Neural progenitor cell (in vitro differentiated cells): Measurements from ENCODE around the gene ITGA6. TPM values are rescaled to one million over a fixed set of nuclear protein-coding genes. Genes with fewer than 3 reads are reported as not detected.

Experiments used
- DNase-seq: peaks from one replicate; pipeline ENCODE4 v3.0.0-alpha.2; 2016; ENCODE audit warnings: low spot score
- H2AFZ ChIP-seq: fragments of 200-600 bp; sonication (generic); replicated peaks from 2 replicates; pipeline ENCODE4 v1.6.1; 2016; ENCODE audit warnings: antibody characterized with exemption
- H3F3A ChIP-seq: fragments of 200-600 bp; sonication (generic); 2 replicates; pipeline ENCODE4 v1.6.1; 2016; ENCODE audit warnings: antibody characterized with exemption, low read depth
- H3K27ac ChIP-seq: fragments of 200-600 bp; sonication (generic); 2 replicates; pipeline ENCODE4 v1.5.1; 2016; ENCODE audit warnings: mild to moderate bottlenecking
- H3K27me3 ChIP-seq: fragments of 200-600 bp; sonication (generic); 2 replicates; pipeline ENCODE4 v1.6.1; 2016; ENCODE audit warnings: mild to moderate bottlenecking, moderate library complexity
- H3K36me3 ChIP-seq: fragments of 200-600 bp; sonication (generic); 2 replicates; pipeline ENCODE4 v1.5.1; 2016
- H3K4me1 ChIP-seq: fragments of 200-600 bp; sonication (generic); 2 replicates; pipeline ENCODE4 v1.6.1; 2016; ENCODE audit warnings: mixed run types
- H3K4me2 ChIP-seq: fragments of 200-600 bp; sonication (generic); 2 replicates; pipeline ENCODE4 v1.6.1; 2016
- H3K4me3 ChIP-seq: fragments of 200-600 bp; sonication (generic); 2 replicates; pipeline ENCODE4 v1.5.1; 2016
- H3K79me2 ChIP-seq: fragments of 200-600 bp; sonication (generic); 2 replicates; pipeline ENCODE4 v1.6.1; 2016; ENCODE audit warnings: low read depth
- H3K9ac ChIP-seq: fragments of 200-600 bp; sonication (generic); 2 replicates; pipeline ENCODE4 v1.6.1; 2016
- H3K9me3 ChIP-seq: fragments of 200-600 bp; sonication (generic); 2 replicates; pipeline ENCODE4 v1.5.1; 2016; ENCODE audit warnings: low read depth
- H4K20me1 ChIP-seq: fragments of 200-600 bp; sonication (generic); 2 replicates; pipeline ENCODE4 v1.6.1; 2016; ENCODE audit warnings: low read depth
- H3K27ac Mint-ChIP-seq: 3 replicates; pipeline ENCODE4 v1.8.0; 2021; ENCODE audit warnings: mixed read lengths
- H3K27me3 Mint-ChIP-seq: 2 replicates; pipeline ENCODE4 v1.8.0; 2022; ENCODE audit warnings: low read depth, mild to moderate bottlenecking, inconsistent platforms, moderate library complexity, mixed read lengths; ENCODE audit not compliant: insufficient read depth
- H3K36me3 Mint-ChIP-seq: 3 replicates; pipeline ENCODE4 v1.8.0; 2021; ENCODE audit warnings: mixed read lengths
- H3K4me1 Mint-ChIP-seq: 3 replicates; pipeline ENCODE4 v1.8.0; 2021; ENCODE audit warnings: mixed read lengths
- H3K4me3 Mint-ChIP-seq: 3 replicates; pipeline ENCODE4 v1.8.0; 2021; ENCODE audit warnings: mild to moderate bottlenecking, moderate library complexity, mixed read lengths
- H3K9me3 Mint-ChIP-seq: 3 replicates; pipeline ENCODE4 v1.8.0; 2020; ENCODE audit warnings: mixed read lengths
- CTCF ChIP-seq: fragments of 200-600 bp; sonication (generic); IDR thresholded peaks from 2 replicates; pipeline ENCODE4 v1.5.1; 2017; ENCODE audit warnings: antibody characterized with exemption, mild to moderate bottlenecking
- EZH2 ChIP-seq: fragments of 200-600 bp; sonication (generic); IDR thresholded peaks from 2 replicates; pipeline ENCODE4 v1.6.1; 2017; ENCODE audit warnings: antibody characterized with exemption, mild to moderate bottlenecking, moderate library complexity
- EZH2phosphoT487 ChIP-seq: fragments of 200-600 bp; sonication (generic); IDR thresholded peaks from 2 replicates; pipeline ENCODE4 v1.6.1; 2017; ENCODE audit warnings: antibody characterized with exemption
- total RNA-seq: library from RNA; depleted of rRNA; stranded (reverse); fragments of >200 nt; gene quantifications from 2 replicates; pipeline ENCODE4 v1.2.3, GENCODE V29; 2015; ENCODE audit warnings: low replicate concordance

Gene ITGA6
- total RNA-seq, 1 donor from 2014 or later, result 161 TPM

DNA sequence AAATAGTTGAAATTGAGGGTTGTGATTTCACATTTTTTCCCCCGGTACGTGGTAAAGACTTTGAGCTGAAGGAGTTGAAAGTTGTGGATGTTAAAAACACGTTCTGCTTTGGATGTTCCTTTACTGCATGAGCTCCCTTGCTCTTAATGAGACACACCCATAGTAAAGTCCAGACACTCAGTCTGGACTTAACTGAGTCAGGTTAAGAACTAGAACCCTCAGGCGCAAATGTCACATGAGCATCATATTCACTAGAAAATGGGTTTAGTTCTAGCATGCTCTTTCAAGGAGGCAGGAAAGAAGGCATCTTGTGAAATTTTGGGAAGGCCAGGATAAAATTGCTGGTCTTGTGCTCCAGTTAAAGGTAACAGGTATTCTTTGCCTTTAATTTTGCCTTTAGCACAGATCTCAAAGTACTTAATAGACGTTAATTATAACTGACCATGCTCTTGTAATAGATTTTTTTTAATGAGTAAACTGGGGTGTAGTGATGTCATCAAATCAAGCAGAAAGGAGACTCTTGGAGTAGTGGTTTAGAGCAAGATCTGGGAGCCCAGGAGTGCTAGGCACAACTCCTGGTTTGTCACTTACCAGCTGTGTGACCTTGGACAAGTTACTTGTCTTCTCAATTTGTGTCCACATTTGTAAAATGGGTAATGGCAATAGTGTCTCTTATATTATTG is 20.6 kb downstream of the ITGA6 start:
- H3K9me3 Mint-ChIP-seq, result peaks cover 17% of the 10 kb centered on the region
- H3K9ac ChIP-seq, result no peak overlapping the region
- H3K27me3 Mint-ChIP-seq, result peaks cover 7% of the 10 kb centered on the region
- H3K27ac ChIP-seq, result no peak overlapping the region
- H3K4me3 Mint-ChIP-seq, result no peak overlapping the region
- H3K4me3 ChIP-seq, result no peak overlapping the region
- no peaks in the 10 kb centered on the region for H3K9me3 ChIP-seq
- peaks cover 9% of the 10 kb centered on the region for H3K4me1 Mint-ChIP-seq
- peaks cover 23% of the 10 kb centered on the region for H3K36me3 Mint-ChIP-seq
- H3K27ac Mint-ChIP-seq, result no peak overlapping the region
- H3F3A ChIP-seq, result no peaks in the 10 kb centered on the region
- H3K27me3 ChIP-seq, result no peaks in the 10 kb centered on the region
- TF ChIP-seq CTCF, result no peak
- TF ChIP-seq EZH2phosphoT487, result no peak
- TF ChIP-seq EZH2, result no peak
- H3K79me2 ChIP-seq, result peaks cover 96% of the 10 kb centered on the region
- peaks cover 23% of the 10 kb centered on the region for H4K20me1 ChIP-seq
- H2AFZ ChIP-seq, result no peak overlapping the region
- H3K4me2 ChIP-seq, result no peak overlapping the region
- no peak for DNase-seq
- H3K4me1 ChIP-seq, result peaks cover 15% of the 10 kb centered on the region
- no peaks in the 10 kb centered on the region for H3K36me3 ChIP-seq

DNA sequence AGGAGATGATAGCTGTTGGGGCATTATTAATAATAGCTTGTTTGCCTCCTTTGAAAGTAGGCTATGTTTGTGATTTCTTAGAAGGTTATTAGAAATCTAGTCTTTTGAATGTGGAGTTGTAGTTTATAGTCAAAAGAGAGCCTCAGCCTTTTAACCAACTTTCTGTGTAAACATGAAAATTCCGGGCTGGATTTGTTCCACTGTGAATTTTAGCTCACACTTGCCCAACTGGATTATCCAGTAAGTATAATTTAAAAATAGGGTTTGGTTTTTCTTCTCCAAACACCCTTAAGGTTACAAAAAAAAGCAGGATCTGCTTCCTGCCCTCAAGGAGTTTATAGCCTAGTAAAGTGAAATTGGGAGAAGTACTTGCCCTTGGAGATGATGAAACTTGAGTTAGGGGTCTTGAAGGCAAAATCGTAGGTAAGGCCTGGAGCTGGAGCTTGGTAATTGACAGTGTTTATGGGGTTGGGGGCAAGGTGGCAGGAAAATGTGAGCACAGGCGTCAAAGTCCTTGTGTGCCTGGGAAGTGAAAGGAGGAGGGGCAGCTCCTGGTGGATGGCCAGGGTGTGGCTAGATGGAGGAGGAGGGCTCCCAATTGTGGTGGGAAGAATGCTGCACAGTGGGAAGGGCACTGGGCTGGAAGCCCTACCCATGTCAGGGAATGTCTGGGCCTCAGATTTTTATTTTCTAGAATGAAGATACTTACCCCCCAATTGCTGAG is 21.3 kb downstream of the ITGA6 start:
- H4K20me1 ChIP-seq, result peaks cover 19% of the 10 kb centered on the region
- peaks cover 19% of the 10 kb centered on the region for H3K36me3 Mint-ChIP-seq
- H3K27ac ChIP-seq, result no peak overlapping the region
- H3K9ac ChIP-seq, result no peak overlapping the region
- no peaks in the 10 kb centered on the region for H3K27me3 ChIP-seq
- no peak overlapping the region for H3K4me2 ChIP-seq
- H3K79me2 ChIP-seq, result peaks cover 96% of the 10 kb centered on the region
- no peaks in the 10 kb centered on the region for H3K9me3 ChIP-seq
- H3K27ac Mint-ChIP-seq, result no peak overlapping the region
- H3K4me3 Mint-ChIP-seq, result no peak overlapping the region
- H3K4me3 ChIP-seq, result no peak overlapping the region
- peaks cover 20% of the 10 kb centered on the region for H3K4me1 ChIP-seq
- H3K4me1 Mint-ChIP-seq, result peaks cover 11% of the 10 kb centered on the region
- TF ChIP-seq EZH2phosphoT487, result no peak
- no peak for TF ChIP-seq CTCF
- TF ChIP-seq EZH2, result no peak
- H3F3A ChIP-seq, result no peaks in the 10 kb centered on the region
- H3K9me3 Mint-ChIP-seq, result peaks cover 14% of the 10 kb centered on the region
- H3K36me3 ChIP-seq, result no peaks in the 10 kb centered on the region
- H2AFZ ChIP-seq, result no peak overlapping the region
- H3K27me3 Mint-ChIP-seq, result peaks cover 7% of the 10 kb centered on the region
- DNase-seq, result no peak

GRCh38 chr2:172449911-172450550 is 22.6 kb downstream of the ITGA6 start:
- no peak for DNase-seq
- peaks cover 7% of the 10 kb centered on the region for H3K27me3 Mint-ChIP-seq
- Histone ChIP-seq H3K9me3 (no peaks in the 10 kb centered on the region), H3K4me3 (no peak overlapping the region), H2AFZ (no peak overlapping the region), H3K4me1 (peaks cover 33% of the 10 kb centered on the region), H3K27ac (no peak overlapping the region), H3K27me3 (no peaks in the 10 kb centered on the region), H3F3A (peaks cover 6% of the 10 kb centered on the region), H3K4me2 (no peak overlapping the region), H4K20me1 (peaks cover 31% of the 10 kb centered on the region), H3K36me3 (no peaks in the 10 kb centered on the region), H3K9ac (no peak overlapping the region), H3K79me2 (peaks cover 97% of the 10 kb centered on the region)
- H3K4me1 Mint-ChIP-seq, result peaks cover 22% of the 10 kb centered on the region
- H3K9me3 Mint-ChIP-seq, result peaks cover 7% of the 10 kb centered on the region
- peaks cover 12% of the 10 kb centered on the region for H3K36me3 Mint-ChIP-seq
- no peak for TF ChIP-seq EZH2
- no peak for TF ChIP-seq EZH2phosphoT487
- TF ChIP-seq CTCF, result no peak
- no peak overlapping the region for H3K4me3 Mint-ChIP-seq
- H3K27ac Mint-ChIP-seq, result no peak overlapping the region
